Spleen (tissue), 7 donors: ENCODE data around the gene AHCTF1.

Experiments used
- POLR2A ChIP-seq, 3 donors: fragments of 450-650 bp; IDR thresholded peaks; one replicate each; pipeline ENCODE4 v1.5.1; 2017; ENCODE audit warnings: antibody characterized with exemption in 3 of 3, mild to moderate bottlenecking in 1 of 3
- TF ChIP-seq, protein P1 (sequence below), 11 experiments: fragments of 200-600 bp in 7 of 11; fragments of 450-650 bp in 4 of 11; sonication (generic) in 4 of 11; IDR thresholded peaks in 8 of 11; conservative IDR thresholded peaks in 3 of 11; 1 replicate in 7 of 11; 2 replicates in 4 of 11; pipeline versions ENCODE4 v1.4.0 to v1.8.0; 2016 to 2021; ENCODE audit warnings: antibody characterized with exemption in 11 of 11, inconsistent platforms in 4 of 11, mild to moderate bottlenecking in 1 of 11
- donor health status: DM: no; HTN: no; CAD: no; lungs with moderate emphysema.
- donor health status: DM: no; HTN: no; CAD: no.
- donor health status: DM: no; HTN: no; CAD: no.

GRCh38 chr1:246791303-246791918 lies 140.3 kb downstream of the AHCTF1 start:
- TF ChIP-seq, protein P1, sequence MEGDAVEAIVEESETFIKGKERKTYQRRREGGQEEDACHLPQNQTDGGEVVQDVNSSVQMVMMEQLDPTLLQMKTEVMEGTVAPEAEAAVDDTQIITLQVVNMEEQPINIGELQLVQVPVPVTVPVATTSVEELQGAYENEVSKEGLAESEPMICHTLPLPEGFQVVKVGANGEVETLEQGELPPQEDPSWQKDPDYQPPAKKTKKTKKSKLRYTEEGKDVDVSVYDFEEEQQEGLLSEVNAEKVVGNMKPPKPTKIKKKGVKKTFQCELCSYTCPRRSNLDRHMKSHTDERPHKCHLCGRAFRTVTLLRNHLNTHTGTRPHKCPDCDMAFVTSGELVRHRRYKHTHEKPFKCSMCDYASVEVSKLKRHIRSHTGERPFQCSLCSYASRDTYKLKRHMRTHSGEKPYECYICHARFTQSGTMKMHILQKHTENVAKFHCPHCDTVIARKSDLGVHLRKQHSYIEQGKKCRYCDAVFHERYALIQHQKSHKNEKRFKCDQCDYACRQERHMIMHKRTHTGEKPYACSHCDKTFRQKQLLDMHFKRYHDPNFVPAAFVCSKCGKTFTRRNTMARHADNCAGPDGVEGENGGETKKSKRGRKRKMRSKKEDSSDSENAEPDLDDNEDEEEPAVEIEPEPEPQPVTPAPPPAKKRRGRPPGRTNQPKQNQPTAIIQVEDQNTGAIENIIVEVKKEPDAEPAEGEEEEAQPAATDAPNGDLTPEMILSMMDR (IDR thresholded peaks at IDR 0.05 in 8 of 11, conservative IDR thresholded peaks at IDR 0.05 in 3 of 11): no peak
- TF ChIP-seq POLR2A (IDR thresholded peaks at IDR 0.05): no peak
